Measurements from ENCODE around the gene MRGPRF.

Gene MRGPRF

GRCh38 chr11:69035150-69035945, 22.3 kb upstream of the MRGPRF start:
- H3K4me3 ChIP-seq (ENCODE audit: low read depth, low read length): no peak overlapping the region
- in situ Hi-C loops (cut with HindIII; ENCODE audit: low sequenced_read_pairs): no loop called here
- no peak for DNase-seq (ENCODE audit: low read depth)
- no peak for TF ChIP-seq CTCF (IDR thresholded peaks at IDR 0.05; ENCODE audit: low read depth, low read length, missing control alignments)

GRCh38 chr11:69034123-69034867, 21.2 kb upstream of the MRGPRF start:
- no peak for TF ChIP-seq CTCF (IDR thresholded peaks at IDR 0.05; ENCODE audit: low read depth, low read length, missing control alignments)
- in situ Hi-C loops (cut with HindIII; ENCODE audit: low sequenced_read_pairs): no loop called here
- no peak for DNase-seq (ENCODE audit: low read depth)
- H3K4me3 ChIP-seq (ENCODE audit: low read depth, low read length): no peak overlapping the region

- H3K4me3 ChIP-seq (ENCODE audit: low read depth, low read length): no peak overlapping the region
- no peak for TF ChIP-seq CTCF (IDR thresholded peaks at IDR 0.05; ENCODE audit: low read depth, low read length, missing control alignments)
- DNase-seq (ENCODE audit: low read depth): no peak
- in situ Hi-C loops (cut with HindIII; ENCODE audit: low sequenced_read_pairs): no loop called here
These were observed 20.4 kb upstream of the MRGPRF start for GRCh38 chr11:69033431-69033830.

- in situ Hi-C loops (cut with HindIII; ENCODE audit: low sequenced_read_pairs): no loop called here
- no peak for TF ChIP-seq CTCF (IDR thresholded peaks at IDR 0.05; ENCODE audit: low read depth, low read length, missing control alignments)
- no peak overlapping the region for H3K4me3 ChIP-seq (ENCODE audit: low read depth, low read length)
- DNase-seq (ENCODE audit: low read depth): no peak
These were observed 19.8 kb upstream of the MRGPRF start for GRCh38 chr11:69032833-69033232.

- no peak for TF ChIP-seq CTCF (IDR thresholded peaks at IDR 0.05; ENCODE audit: low read depth, low read length, missing control alignments)
- H3K4me3 ChIP-seq (ENCODE audit: low read depth, low read length): no peak overlapping the region
- in situ Hi-C loops (cut with HindIII; ENCODE audit: low sequenced_read_pairs): no loop called here
- no peak for DNase-seq (ENCODE audit: low read depth)
These were observed 17.3 kb upstream of the MRGPRF start for GRCh38 chr11:69030301-69030700.

- H3K4me3 ChIP-seq (ENCODE audit: low read depth, low read length): no peak overlapping the region
- no peak for DNase-seq (ENCODE audit: low read depth)
- in situ Hi-C loops (cut with HindIII; ENCODE audit: low sequenced_read_pairs): no loop called here
- TF ChIP-seq CTCF (IDR thresholded peaks at IDR 0.05; ENCODE audit: low read depth, low read length, missing control alignments): no peak
These were observed 14.8 kb upstream of the MRGPRF start for GRCh38 chr11:69027704-69028372.

All from astrocyte of the cerebellum (primary cell).